AG04450 (cell line): ENCODE measurements around the gene TUBGCP3. TPM values are rescaled to one million over a fixed set of nuclear protein-coding genes. Genes with fewer than 3 reads are reported as not detected.

Source experiments
- CTCF ChIA-PET: fragments of 300-600, 350-600 bp; formaldehyde crosslinking; extraction: SDS; loops from one replicate; lab custom pipeline; 2022; ENCODE audit warnings: antibody characterized with exemption, inconsistent platforms; lab: Charles Lee
- POLR2A ChIA-PET: fragments of 350-600 bp; formaldehyde crosslinking; extraction: SDS; loops from one replicate; lab custom pipeline; 2021; ENCODE audit warnings: antibody characterized with exemption, inconsistent platforms; lab: Yijun Ruan, JAX
- DNase-seq: peaks from one replicate; pipeline ENCODE4 v3.0.0-alpha.2; 2011; ENCODE audit warnings: low read depth, low spot score
- H3K27ac ChIP-seq: one replicate; pipeline ENCODE4 v1.5.1; 2012; ENCODE audit warnings: low read depth, low read length, control low read depth
- H3K27me3 ChIP-seq: one replicate; pipeline ENCODE4 v1.6.0; 2012; ENCODE audit warnings: low read length; ENCODE audit not compliant: control insufficient read depth, insufficient read depth
- H3K4me3 ChIP-seq: 2 replicates; pipeline ENCODE4 v1.5.1; 2011; ENCODE audit warnings: mild to moderate bottlenecking, low read depth, low read length, control low read depth
- H3K9me3 ChIP-seq: 2 replicates; pipeline ENCODE4 v1.5.1; 2012; ENCODE audit warnings: low read length; ENCODE audit not compliant: control insufficient read depth, insufficient read depth
- CTCF ChIP-seq: IDR thresholded peaks from 2 replicates; pipeline ENCODE4 v1.5.1; 2011; ENCODE audit warnings: low read depth, low read length, control low read depth, inconsistent platforms
- polyA plus RNA-seq: library from polyadenylated mRNA; depleted of rRNA; stranded (reverse); fragments of >200 nt; gene quantifications from 2 replicates; pipeline ENCODE4 v1.2.3, GENCODE V29; 2011

The TUBGCP3 gene
- polyA plus RNA-seq, 1 experiment = 11.3 TPM

- no peak overlapping the region for H3K4me3 ChIP-seq
- TF ChIP-seq CTCF = no peak
- CTCF ChIA-PET = interaction anchor here (1.0 kb wide), 1 partner anchor 9 kb away, joined by 3 read pairs; no protein-coding TSS in a partner anchor
- H3K27me3 ChIP-seq = peaks cover 10% of the 10 kb centered on the region
- no peaks in the 10 kb centered on the region for H3K9me3 ChIP-seq
- DNase-seq = no peak
- no peak overlapping the region for H3K27ac ChIP-seq
- POLR2A ChIA-PET = no interaction called here
Measured at GRCh38 chr13:112596235-112596634, 8.3 kb upstream of the TUBGCP3 start.

- Histone ChIP-seq H3K9me3 (peaks cover 7% of the 10 kb centered on the region; the same call in 1 of the 2 replicates), H3K4me3 (no peak overlapping the region), H3K27ac (no peak overlapping the region), H3K27me3 (peaks cover 6% of the 10 kb centered on the region)
- CTCF ChIA-PET = interaction anchor here (0.8 kb wide), 1 partner anchor 14 kb away, joined by 4 read pairs; no protein-coding TSS in a partner anchor
- TF ChIP-seq CTCF = no peak
- POLR2A ChIA-PET = no interaction called here
- no peak for DNase-seq
Measured at GRCh38 chr13:112592647-112593046, 4.7 kb upstream of the TUBGCP3 start.

GRCh38 chr13:112592181-112592580, 4.2 kb upstream of the TUBGCP3 start:
- H3K4me3 ChIP-seq = no peak overlapping the region
- peaks cover 4% of the 10 kb centered on the region for H3K27me3 ChIP-seq
- TF ChIP-seq CTCF = no peak
- ChIA-PET CTCF (interaction anchor here (5.2 kb wide), 1 partner anchor 14 kb away, joined by 35 read pairs; no protein-coding TSS in a partner anchor), POLR2A (no interaction called here)
- H3K9me3 ChIP-seq = peaks cover 7% of the 10 kb centered on the region; the same call in 1 of the 2 replicates
- H3K27ac ChIP-seq = no peak overlapping the region
- no peak for DNase-seq

GRCh38 chr13:112588490-112589297, 741 bp upstream of the TUBGCP3 start:
- Histone ChIP-seq H3K27ac (peak overlapping the region; percentile 96), H3K4me3 (peak overlapping the region; percentile 95), H3K27me3 (no peaks in the 10 kb centered on the region), H3K9me3 (peaks cover 7% of the 10 kb centered on the region; the same call in 1 of the 2 replicates)
- DNase-seq = no peak
- ChIA-PET POLR2A (interaction anchor here (0.6 kb wide), 1 partner anchor 267 kb away, joined by 3 read pairs; no protein-coding TSS in a partner anchor), CTCF (interaction anchor here (0.5 to 5.2 kb wide), 3 partner anchors 18 to 52 kb away, joined by 3 to 35 read pairs (median 5); no protein-coding TSS in a partner anchor)
- TF ChIP-seq CTCF = no peak
